Measurements from ENCODE around the gene U2SURP.

The U2SURP gene

GRCh38 chr3:143090976-143091837 is 89.8 kb downstream of the U2SURP start:
- TF ChIP-seq GATA2 (IDR thresholded peaks at IDR 0.05; ENCODE audit: low read depth, low read length): no peak
- TF ChIP-seq GATA3 (IDR thresholded peaks at IDR 0.05; ENCODE audit: low read depth, low read length): no peak

GRCh38 chr3:143092191-143092590 is 90.8 kb downstream of the U2SURP start:
- TF ChIP-seq GATA2 (IDR thresholded peaks at IDR 0.05; ENCODE audit: low read depth, low read length): no peak
- TF ChIP-seq GATA3 (IDR thresholded peaks at IDR 0.05; ENCODE audit: low read depth, low read length): no peak

GRCh38 chr3:143095813-143096212 is 94.4 kb downstream of the U2SURP start:
- TF ChIP-seq GATA3 (IDR thresholded peaks at IDR 0.05; ENCODE audit: low read depth, low read length) (no peak), GATA2 (IDR thresholded peaks at IDR 0.05; ENCODE audit: low read depth, low read length) (no peak)

GRCh38 chr3:143098032-143098764 is 96.8 kb downstream of the U2SURP start:
- TF ChIP-seq GATA3 (IDR thresholded peaks at IDR 0.05; ENCODE audit: low read depth, low read length) (no peak), GATA2 (IDR thresholded peaks at IDR 0.05; ENCODE audit: low read depth, low read length) (no peak)

GRCh38 chr3:143099210-143099609 is 97.8 kb downstream of the U2SURP start:
- TF ChIP-seq GATA3 (IDR thresholded peaks at IDR 0.05; ENCODE audit: low read depth, low read length) (no peak), GATA2 (IDR thresholded peaks at IDR 0.05; ENCODE audit: low read depth, low read length) (no peak)

- no peak for TF ChIP-seq GATA2 (IDR thresholded peaks at IDR 0.05; ENCODE audit: low read depth, low read length)
- TF ChIP-seq GATA3 (IDR thresholded peaks at IDR 0.05; ENCODE audit: low read depth, low read length): no peak
These were observed 98.3 kb downstream of the U2SURP start for GRCh38 chr3:143099690-143100089.

- no peak for TF ChIP-seq GATA2 (IDR thresholded peaks at IDR 0.05; ENCODE audit: low read depth, low read length)
- TF ChIP-seq GATA3 (IDR thresholded peaks at IDR 0.05; ENCODE audit: low read depth, low read length): no peak
These were observed 99.1 kb downstream of the U2SURP start for GRCh38 chr3:143100451-143100850.

- no peak for TF ChIP-seq GATA3 (IDR thresholded peaks at IDR 0.05; ENCODE audit: low read depth, low read length)
- TF ChIP-seq GATA2 (IDR thresholded peaks at IDR 0.05; ENCODE audit: low read depth, low read length): no peak
These were observed 100.5 kb downstream of the U2SURP start for GRCh38 chr3:143101792-143102381.

GRCh38 chr3:143103652-143104051 is 102.3 kb downstream of the U2SURP start:
- TF ChIP-seq GATA2 (IDR thresholded peaks at IDR 0.05; ENCODE audit: low read depth, low read length): no peak
- no peak for TF ChIP-seq GATA3 (IDR thresholded peaks at IDR 0.05; ENCODE audit: low read depth, low read length)

GRCh38 chr3:143105170-143105569 is 103.8 kb downstream of the U2SURP start:
- TF ChIP-seq GATA3 (IDR thresholded peaks at IDR 0.05; ENCODE audit: low read depth, low read length): no peak
- no peak for TF ChIP-seq GATA2 (IDR thresholded peaks at IDR 0.05; ENCODE audit: low read depth, low read length)

- TF ChIP-seq GATA3 (IDR thresholded peaks at IDR 0.05; ENCODE audit: low read depth, low read length) (no peak), GATA2 (IDR thresholded peaks at IDR 0.05; ENCODE audit: low read depth, low read length) (no peak)
These were observed 108.5 kb downstream of the U2SURP start for GRCh38 chr3:143109861-143110260.
